HG03025 (cell line): ENCODE data around the gene ZNF845.
"Not testable (repeated sequence)": the region's sequence is repeated elsewhere in the genome, so short reads cannot be mapped to it uniquely, and the experiment has no call there.

Experiments used
- ATAC-seq: cut with Tn5 transposase; IDR thresholded peaks from one replicate; pipeline ENCODE4 v1.9.1; 2021; ENCODE audit warnings: mild to moderate bottlenecking, moderate library complexity; ENCODE audit not compliant: unreplicated experiment, low FRiP score

The ZNF845 gene

DNA sequence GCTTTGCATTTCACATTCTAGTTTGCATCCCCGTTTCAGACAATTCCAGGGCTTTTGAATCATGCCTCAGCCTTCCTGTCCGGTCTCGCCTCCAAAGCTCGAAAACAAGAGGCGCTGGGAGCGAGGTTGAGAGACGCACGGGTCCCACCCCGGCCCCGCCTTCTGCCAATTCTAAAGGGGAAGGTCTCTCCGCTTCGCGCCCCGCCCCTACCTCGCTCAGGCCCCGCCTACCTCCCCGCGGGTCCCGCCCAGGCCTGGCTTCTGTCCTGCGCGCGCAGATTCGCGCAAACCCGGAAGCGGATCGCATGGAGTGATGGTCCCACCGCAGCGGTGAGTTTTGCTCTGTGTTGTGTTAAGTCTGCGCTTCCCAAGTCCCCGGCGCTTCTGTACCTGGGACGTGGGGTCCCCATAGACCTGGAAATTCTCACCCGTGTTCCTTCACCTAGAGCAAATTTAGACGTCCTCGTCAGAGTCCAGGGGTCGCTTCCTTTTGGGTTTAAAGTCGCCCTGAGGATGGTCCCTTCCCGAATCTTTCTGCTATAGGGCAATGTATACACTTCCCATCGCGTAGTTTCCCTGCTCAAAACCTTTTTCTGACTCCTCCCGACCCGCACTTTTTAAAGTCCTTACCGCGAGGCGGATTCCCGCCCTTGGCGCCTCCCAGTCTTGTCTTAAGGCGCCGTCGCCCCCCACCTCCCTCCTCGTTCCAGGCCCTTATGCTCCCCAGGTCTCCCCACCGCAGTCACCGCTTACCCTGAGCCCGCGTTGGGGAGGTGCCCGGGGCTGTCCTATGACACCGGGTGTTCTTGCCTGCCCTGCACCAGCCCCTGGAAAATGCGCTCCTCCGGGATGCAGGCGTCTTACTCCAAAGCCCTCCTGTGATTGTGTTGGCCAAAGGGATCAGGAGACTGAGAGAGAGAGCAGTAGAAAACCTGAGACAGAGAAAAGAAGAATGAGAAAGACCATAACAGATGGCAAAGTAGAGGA lies at the start of gene ZNF845:
Gene ZNF845 (plus strand): TSS at position 287 of the 987 bp plus-strand sequence. CDS start 7,559 bp downstream, outside the sequence.
- peak; percentile 89 for ATAC-seq

DNA sequence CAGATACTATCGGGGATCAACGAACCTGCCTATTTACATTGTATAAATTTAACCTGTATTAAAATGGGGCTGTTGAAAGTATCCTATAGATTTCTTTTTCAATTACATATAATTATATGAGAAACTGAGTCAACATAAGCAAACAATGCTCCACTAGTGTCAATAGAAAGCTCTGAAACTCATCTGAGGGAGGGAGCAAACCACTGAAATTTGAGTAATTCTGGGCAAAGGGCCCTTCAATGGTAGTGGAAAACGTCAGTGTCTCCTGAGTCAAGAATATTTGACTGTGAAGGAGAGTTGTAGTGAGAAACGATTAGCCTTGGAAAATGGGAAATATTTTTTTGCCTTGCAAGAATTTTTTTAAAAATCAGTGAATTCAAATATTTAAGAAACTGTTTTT lies 48.5 kb upstream of the ZNF845 start:
- ATAC-seq: no peak

GRCh38 chr19:53290758-53291549 lies 42.6 kb upstream of the ZNF845 start:
- ATAC-seq: no peak

DNA sequence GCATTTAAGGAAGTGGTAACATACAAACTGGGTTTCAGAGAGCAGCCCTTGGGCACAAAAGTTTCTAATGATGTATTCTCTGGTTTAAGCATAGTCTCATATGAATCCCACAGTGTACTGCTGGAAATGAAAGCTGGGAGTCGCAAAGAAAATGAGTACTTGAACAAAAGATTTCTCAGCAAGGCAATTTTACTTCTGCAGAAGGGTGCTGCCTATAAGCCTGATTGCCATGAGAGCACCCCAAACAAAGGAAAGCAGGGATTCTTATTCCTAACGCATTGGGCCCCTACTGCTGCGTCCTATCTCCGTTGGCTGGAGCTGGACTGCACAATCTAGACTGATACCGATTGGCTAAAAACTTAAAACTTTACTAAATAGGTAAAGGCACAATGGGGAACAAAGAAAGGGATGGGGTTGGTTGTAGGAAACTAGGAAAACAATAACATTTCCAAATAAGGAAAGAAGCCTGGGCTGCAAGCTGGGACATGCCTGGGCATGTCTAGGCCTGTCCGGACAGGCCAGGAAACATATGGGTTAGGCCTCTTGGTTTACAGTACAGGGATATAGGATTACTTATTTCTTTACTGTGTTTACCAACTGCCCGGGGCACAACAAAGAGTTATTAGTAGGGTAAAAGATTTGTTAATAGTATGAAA lies 38.6 kb upstream of the ZNF845 start:
- no peak for ATAC-seq

DNA sequence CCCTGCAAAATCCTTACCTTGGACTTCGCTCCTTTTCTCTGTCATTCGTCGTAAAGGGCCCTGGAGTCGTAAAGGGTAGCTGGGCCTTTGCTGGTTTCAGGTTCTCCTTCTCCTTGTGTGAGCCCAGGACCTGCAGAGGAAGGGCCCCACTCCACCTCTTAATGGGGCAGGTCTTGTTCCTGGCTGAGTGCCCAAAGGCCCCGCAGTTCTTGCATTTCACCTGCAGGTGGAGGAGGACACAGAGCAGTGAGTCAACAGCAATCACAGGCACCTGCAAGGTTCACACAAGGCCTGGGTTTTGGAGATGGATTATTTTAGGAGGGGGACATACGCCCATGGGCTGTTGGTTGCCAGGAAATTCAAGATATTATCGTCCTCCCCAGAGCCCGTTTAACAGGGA lies 32.2 kb upstream of the ZNF845 start:
- not testable (repeated sequence) for ATAC-seq

DNA sequence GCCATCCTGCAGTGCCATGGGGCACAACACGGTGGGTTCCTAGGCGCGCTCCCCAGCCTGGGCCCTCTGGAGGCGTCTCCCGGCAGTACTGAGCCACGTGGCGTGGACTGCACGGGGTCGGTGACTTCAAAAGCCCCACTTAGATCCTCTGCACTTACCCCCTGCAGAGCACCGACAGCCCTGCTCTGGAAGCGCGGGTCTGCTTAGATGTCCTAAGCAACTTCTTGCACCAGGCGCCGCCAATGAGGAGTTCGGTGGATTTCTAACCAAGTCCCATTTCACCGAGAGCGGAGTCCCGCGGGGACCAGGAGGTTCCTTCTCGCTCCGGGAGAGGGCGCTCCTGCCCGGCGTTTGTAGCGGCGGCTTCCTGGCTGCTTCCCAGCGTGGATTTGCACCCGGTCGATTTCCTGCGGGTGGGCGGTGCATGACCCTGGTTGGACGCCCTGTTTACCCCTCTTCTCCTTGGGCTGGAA lies 25.2 kb upstream of the ZNF845 start:
- ATAC-seq: no peak

GRCh38 chr19:53311044-53311443 lies 22.5 kb upstream of the ZNF845 start:
- no peak for ATAC-seq

GRCh38 chr19:53311897-53312296 lies 21.7 kb upstream of the ZNF845 start:
- no peak for ATAC-seq

GRCh38 chr19:53328967-53329366 lies 4.6 kb upstream of the ZNF845 start:
- no peak for ATAC-seq

- ATAC-seq: no peak
Observed at GRCh38 chr19:53332484-53332883, 1.1 kb upstream of the ZNF845 start.

DNA sequence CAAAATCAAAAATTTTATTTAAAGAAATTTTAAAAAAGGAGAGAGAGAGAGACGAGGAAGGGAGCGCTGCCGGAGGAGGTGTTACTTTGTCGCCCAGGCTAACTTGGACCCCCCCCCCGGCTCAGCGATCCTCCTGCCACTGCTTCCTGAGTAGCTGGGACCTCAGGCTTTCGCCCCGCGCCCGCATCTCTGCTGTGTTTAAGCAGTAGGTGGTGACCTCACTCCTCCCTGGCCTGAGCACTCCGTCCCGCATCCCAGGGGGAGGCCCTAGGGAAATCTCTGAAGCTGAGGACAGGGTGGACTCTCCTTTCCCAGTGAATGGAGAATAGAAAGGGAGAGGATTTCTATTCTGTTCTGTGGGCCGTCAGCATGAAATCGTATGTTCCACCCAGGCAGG lies 485 bp upstream of the ZNF845 start:
- ATAC-seq: peak; percentile 15

DNA sequence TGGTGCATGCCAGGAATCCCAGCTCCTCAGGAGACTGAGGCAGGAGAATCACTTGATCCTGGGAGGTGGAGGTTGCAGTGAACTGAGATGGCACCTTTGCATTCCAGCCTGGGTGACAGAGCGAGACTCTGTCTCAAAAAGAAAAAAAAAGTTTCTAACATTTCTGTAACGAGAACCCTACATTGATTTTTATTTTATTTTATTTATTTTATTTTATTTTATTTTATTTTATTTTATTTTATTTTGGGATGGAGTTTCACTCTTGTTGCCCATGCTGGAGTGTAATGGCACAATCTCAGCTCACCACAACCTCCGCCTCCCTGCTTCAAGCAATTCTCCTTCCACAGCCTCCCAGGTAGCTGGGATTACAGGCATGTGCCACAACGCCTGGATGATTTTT lies 10.9 kb downstream of the ZNF845 start:
- ATAC-seq: not testable (repeated sequence)

- ATAC-seq: no peak
Observed at GRCh38 chr19:53355739-53356138, 22.2 kb downstream of the ZNF845 start.

- no peak for ATAC-seq
Observed at GRCh38 chr19:53357821-53358581, 24.5 kb downstream of the ZNF845 start.

- ATAC-seq: not testable (repeated sequence)
Observed at GRCh38 chr19:53360056-53360455, 26.5 kb downstream of the ZNF845 start.

- ATAC-seq: peak; percentile 92
Observed at GRCh38 chr19:53365134-53365898, 31.8 kb downstream of the ZNF845 start, which contains the start of gene ZNF525. TSS of gene ZNF525 (plus strand) at chr19:53365705. CDS start at chr19:53372282, 6,577 bp downstream.

DNA sequence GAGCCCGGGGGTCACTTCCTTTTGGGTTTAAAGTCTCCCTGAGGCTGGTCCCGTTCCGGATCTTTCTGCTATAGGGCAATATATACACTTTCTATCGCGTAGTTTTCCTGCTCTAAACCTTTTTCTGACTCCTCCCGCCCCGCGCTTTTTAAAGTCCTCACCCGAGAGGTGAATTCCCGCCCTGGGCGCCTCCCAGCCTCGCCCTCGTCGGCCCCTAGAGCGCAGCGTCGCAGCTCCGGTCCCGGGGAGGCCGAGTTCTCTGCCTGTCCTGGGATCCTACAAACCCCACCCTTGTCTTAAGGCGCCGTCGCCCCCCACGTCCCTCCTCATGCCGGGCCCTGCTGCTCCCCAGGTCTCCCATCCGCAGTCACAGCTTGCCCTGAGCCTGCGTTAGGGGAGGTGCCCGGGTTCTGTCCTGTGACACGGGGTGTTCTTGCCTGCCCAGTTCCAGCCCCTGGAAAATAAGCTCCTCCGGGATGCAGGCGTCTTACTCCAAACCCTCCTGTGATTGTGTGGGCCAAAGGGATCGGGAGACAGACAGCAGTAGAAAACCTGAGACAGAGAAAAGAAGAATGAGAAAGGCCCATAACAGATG lies 32.4 kb downstream of the ZNF845 start:
- peak; percentile 40 for ATAC-seq

DNA sequence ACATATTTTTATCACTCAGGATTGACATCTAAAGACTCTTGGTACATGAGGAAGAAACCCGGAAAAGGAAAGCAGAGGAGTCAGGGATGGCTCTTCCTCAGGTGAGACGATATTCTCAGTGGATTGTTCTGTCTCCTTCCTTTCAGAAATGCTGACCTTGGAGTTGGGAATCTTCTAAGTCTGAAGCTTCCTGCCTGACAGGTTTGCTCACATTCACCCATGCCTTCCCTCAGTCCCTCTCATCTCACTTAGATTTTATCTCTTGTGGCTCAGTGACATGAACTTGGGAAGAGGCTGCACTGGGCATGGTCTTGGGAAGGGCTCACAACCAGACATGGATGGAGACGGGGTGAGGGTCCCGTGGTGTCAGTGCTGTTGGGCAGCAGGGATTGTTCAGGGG lies 38.6 kb downstream of the ZNF845 start:
- no peak for ATAC-seq

- no peak for ATAC-seq
Observed at GRCh38 chr19:53374288-53374687, 40.7 kb downstream of the ZNF845 start.
